OCI-LY3 (cell line): ENCODE measurements around the gene LGMN.

Source experiments
- H2AFZ ChIP-seq: fragments of 200-600, 300-600 bp; shearing (Covaris generic); 2 replicates; pipeline ENCODE4 v1.6.0; 2014; ENCODE audit warnings: antibody characterized with exemption, low read depth, low read length
- H3K27ac ChIP-seq: fragments of 200-600, 300-600 bp; sonication (generic); 2 replicates; pipeline ENCODE4 v1.5.1; 2014; ENCODE audit warnings: mild to moderate bottlenecking, low read length, moderate library complexity, mixed read lengths
- H3K27me3 ChIP-seq: fragments of 200-600, 300-600 bp; sonication (generic); 2 replicates; pipeline ENCODE4 v1.6.1; 2014; ENCODE audit warnings: low read depth, low read length, mixed read lengths
- H3K36me3 ChIP-seq: fragments of 200-600, 300-600 bp; sonication (generic); replicated peaks from 2 replicates; pipeline ENCODE3; 2014; ENCODE audit warnings: low read depth, low read length, mixed read lengths
- H3K4me1 ChIP-seq: fragments of 300-600, 200-600 bp; sonication (generic); 2 replicates; pipeline ENCODE4 v1.6.1; 2014; ENCODE audit warnings: low read length, mixed read lengths
- H3K4me2 ChIP-seq: fragments of 200-600, 300-600 bp; sonication (generic); 2 replicates; pipeline ENCODE4 v1.6.1; 2014; ENCODE audit warnings: low read length, mixed read lengths
- H3K4me3 ChIP-seq: fragments of 300-600, 200-600 bp; sonication (generic); 2 replicates; pipeline ENCODE4 v1.5.1; 2014; ENCODE audit warnings: antibody characterized with exemption, mild to moderate bottlenecking, low read length, moderate library complexity
- H3K79me2 ChIP-seq: fragments of 300-600, 200-600 bp; shearing (Covaris generic); 2 replicates; pipeline ENCODE4 v1.6.1; 2014; ENCODE audit warnings: mild to moderate bottlenecking, low read length, mixed read lengths
- H3K9ac ChIP-seq: fragments of 300-600, 200-600 bp; shearing (Covaris generic); 2 replicates; pipeline ENCODE4 v1.6.0; 2014; ENCODE audit warnings: mild to moderate bottlenecking, low read length, moderate library complexity
- H3K9me3 ChIP-seq: fragments of 200-600, 300-600 bp; shearing (Covaris generic); 2 replicates; pipeline ENCODE4 v1.6.1; 2014; ENCODE audit warnings: low read length, mixed read lengths; ENCODE audit not compliant: insufficient read depth
- H4K20me1 ChIP-seq: fragments of 200-600, 300-600 bp; sonication (generic); 2 replicates; pipeline ENCODE4 v1.6.1; 2016; ENCODE audit warnings: low read length, mixed read lengths; ENCODE audit not compliant: insufficient read depth
- EZH2phosphoT487 ChIP-seq: fragments of 200-600 bp; shearing (Covaris generic); IDR thresholded peaks from 2 replicates; pipeline ENCODE4 v1.6.1; 2018; ENCODE audit warnings: antibody characterized with exemption, mixed run types, low read depth
- TF ChIP-seq, protein P1 (sequence below): fragments of 200-600, 300-600 bp; sonication (generic); IDR thresholded peaks from 2 replicates; pipeline ENCODE4 v1.5.1; 2014; ENCODE audit warnings: antibody characterized with exemption, low read length, low read depth

The LGMN gene

DNA sequence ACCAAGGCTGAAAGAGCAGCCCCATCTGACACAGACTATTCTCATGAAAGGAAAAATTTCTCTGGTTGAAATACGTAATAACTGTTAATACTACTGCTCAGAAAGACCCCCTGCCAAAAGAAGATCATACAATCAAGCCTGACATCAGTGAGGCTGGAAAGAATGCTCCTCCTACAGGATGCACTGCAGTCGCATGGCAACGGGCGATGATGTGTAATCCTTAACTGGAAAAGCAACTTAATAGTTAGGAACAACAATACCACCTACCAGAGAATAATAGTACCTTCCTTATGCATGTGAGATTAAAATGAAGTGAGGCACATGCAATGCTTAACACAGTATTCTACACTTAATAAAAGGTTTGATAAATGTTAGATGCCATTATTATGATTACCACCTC lies 44.5 kb upstream of the LGMN start:
- Histone ChIP-seq H3K79me2 (peaks cover 24% of the 10 kb centered on the region), H3K27me3 (no peaks in the 10 kb centered on the region), H3K27ac (no peak overlapping the region), H2AFZ (no peak overlapping the region), H3K9ac (no peak overlapping the region), H3K4me2 (0 out of 2 replicates have a peak overlapping the region, but pooled peaks have one; percentile 83), H3K4me1 (peaks cover 18% of the 10 kb centered on the region), H3K9me3 (peaks cover 13% of the 10 kb centered on the region; the same call in 1 of the 2 replicates), H3K36me3 (peaks cover 10% of the 10 kb centered on the region), H4K20me1 (no peaks in the 10 kb centered on the region), H3K4me3 (no peak overlapping the region)
- no peak for TF ChIP-seq EZH2phosphoT487
- TF ChIP-seq, protein P1, sequence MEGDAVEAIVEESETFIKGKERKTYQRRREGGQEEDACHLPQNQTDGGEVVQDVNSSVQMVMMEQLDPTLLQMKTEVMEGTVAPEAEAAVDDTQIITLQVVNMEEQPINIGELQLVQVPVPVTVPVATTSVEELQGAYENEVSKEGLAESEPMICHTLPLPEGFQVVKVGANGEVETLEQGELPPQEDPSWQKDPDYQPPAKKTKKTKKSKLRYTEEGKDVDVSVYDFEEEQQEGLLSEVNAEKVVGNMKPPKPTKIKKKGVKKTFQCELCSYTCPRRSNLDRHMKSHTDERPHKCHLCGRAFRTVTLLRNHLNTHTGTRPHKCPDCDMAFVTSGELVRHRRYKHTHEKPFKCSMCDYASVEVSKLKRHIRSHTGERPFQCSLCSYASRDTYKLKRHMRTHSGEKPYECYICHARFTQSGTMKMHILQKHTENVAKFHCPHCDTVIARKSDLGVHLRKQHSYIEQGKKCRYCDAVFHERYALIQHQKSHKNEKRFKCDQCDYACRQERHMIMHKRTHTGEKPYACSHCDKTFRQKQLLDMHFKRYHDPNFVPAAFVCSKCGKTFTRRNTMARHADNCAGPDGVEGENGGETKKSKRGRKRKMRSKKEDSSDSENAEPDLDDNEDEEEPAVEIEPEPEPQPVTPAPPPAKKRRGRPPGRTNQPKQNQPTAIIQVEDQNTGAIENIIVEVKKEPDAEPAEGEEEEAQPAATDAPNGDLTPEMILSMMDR: no peak

- peaks cover 13% of the 10 kb centered on the region; the same call in 1 of the 2 replicates for H3K9me3 ChIP-seq
- no peak overlapping the region for H3K9ac ChIP-seq
- no peaks in the 10 kb centered on the region for H4K20me1 ChIP-seq
- TF ChIP-seq EZH2phosphoT487: no peak
- TF ChIP-seq, protein P1: no peak
- H3K4me3 ChIP-seq: no peak overlapping the region
- no peaks in the 10 kb centered on the region for H3K27me3 ChIP-seq
- H3K36me3 ChIP-seq: peaks cover 3% of the 10 kb centered on the region
- peaks cover 4% of the 10 kb centered on the region for H3K79me2 ChIP-seq
- no peak overlapping the region for H3K4me2 ChIP-seq
- no peak overlapping the region for H2AFZ ChIP-seq
- H3K27ac ChIP-seq: no peak overlapping the region
- H3K4me1 ChIP-seq: peaks cover 6% of the 10 kb centered on the region
Measured at GRCh38 chr14:92789457-92790089, 41.1 kb upstream of the LGMN start.

- Histone ChIP-seq H3K79me2 (no peaks in the 10 kb centered on the region), H3K27ac (no peak overlapping the region), H3K36me3 (peaks cover 3% of the 10 kb centered on the region), H3K27me3 (no peaks in the 10 kb centered on the region), H2AFZ (no peak overlapping the region), H4K20me1 (no peaks in the 10 kb centered on the region), H3K4me1 (no peaks in the 10 kb centered on the region), H3K9me3 (peaks cover 13% of the 10 kb centered on the region; the same call in 1 of the 2 replicates), H3K4me2 (no peak overlapping the region), H3K4me3 (no peak overlapping the region), H3K9ac (no peak overlapping the region)
- TF ChIP-seq, protein P1: no peak
- no peak for TF ChIP-seq EZH2phosphoT487
Measured at GRCh38 chr14:92787554-92787953, 39.1 kb upstream of the LGMN start.

DNA sequence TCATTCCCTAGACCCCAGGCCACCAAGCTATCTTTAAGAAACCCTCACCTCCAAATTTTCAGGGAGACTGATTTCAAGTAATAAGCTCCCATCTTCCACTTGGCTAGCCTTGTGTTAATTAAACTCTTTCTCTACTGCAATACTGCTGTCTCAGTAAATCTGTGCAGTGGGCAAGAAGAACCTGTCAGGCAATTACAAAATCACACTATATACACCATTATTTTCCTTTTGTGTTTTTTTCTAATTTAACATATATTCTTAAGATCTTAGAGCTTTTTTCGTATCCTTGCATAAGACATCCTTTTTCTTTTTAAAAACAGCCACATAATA lies 38.0 kb upstream of the LGMN start:
- Histone ChIP-seq H3K9ac (no peak overlapping the region), H3K27ac (no peak overlapping the region), H3K27me3 (no peaks in the 10 kb centered on the region), H3K4me3 (no peak overlapping the region), H3K9me3 (peaks cover 13% of the 10 kb centered on the region; the same call in 1 of the 2 replicates), H2AFZ (no peak overlapping the region), H3K4me1 (no peaks in the 10 kb centered on the region), H4K20me1 (no peaks in the 10 kb centered on the region), H3K79me2 (no peaks in the 10 kb centered on the region), H3K4me2 (no peak overlapping the region), H3K36me3 (peaks cover 3% of the 10 kb centered on the region)
- TF ChIP-seq, protein P1: no peak
- no peak for TF ChIP-seq EZH2phosphoT487
